Endothelial cell of umbilical vein (primary cell): ENCODE data around the gene KPNB1. TPM values are rescaled to one million over a fixed set of nuclear protein-coding genes. Genes with fewer than 3 reads are reported as not detected.

Experiments
- BruUV-seq: library from RNA; stranded (reverse); fragments of 400-500 nt; replicated peaks from 2 replicates; lab custom pipeline; 2021; lab: Mats Ljungman, UMichigan
- CTCF ChIA-PET: fragments of 300-600, 350-600 bp; sonication (Branson Sonifier 250); formaldehyde crosslinking; loops from one replicate; lab custom pipeline; 2021; ENCODE audit warnings: antibody characterized with exemption, inconsistent platforms; lab: Charles Lee
- POLR2A ChIA-PET: fragments of 300-600, 350-600 bp; sonication (Branson Sonifier 250); formaldehyde crosslinking; loops from one replicate; lab custom pipeline; 2021; ENCODE audit warnings: antibody characterized with exemption, inconsistent platforms; lab: Charles Lee
- DNase-seq: peaks from one replicate; pipeline ENCODE4 v3.0.0-alpha.2; 2011; ENCODE audit warnings: low read depth, low spot score
- FAIRE-seq: peaks from 2 replicates; lab custom pipeline; 2011; peaks lifted over from hg19 to GRCh38; lab: Jason Lieb, UNC
- H2AFZ ChIP-seq: 2 replicates; pipeline ENCODE4 v1.6.0; 2012; ENCODE audit warnings: low read depth, low read length, control low read depth, inconsistent platforms
- H3K27ac ChIP-seq: 2 replicates; pipeline ENCODE4 v1.5.1; 2011; ENCODE audit warnings: low read depth, mild to moderate bottlenecking, control low read depth, low read length, moderate library complexity; ENCODE audit not compliant: insufficient read depth
- H3K27me3 ChIP-seq, 2 experiments: 2 replicates each; pipeline versions ENCODE4 v1.6.0 to v1.6.1; 2011; ENCODE audit warnings: low read length in 2 of 2, mixed read lengths in 1 of 2; ENCODE audit not compliant: control insufficient read depth in 2 of 2, insufficient read depth in 2 of 2
- H3K36me3 ChIP-seq, 2 experiments: 2 replicates in 1 of 2; 3 replicates in 1 of 2; pipeline ENCODE4 v1.5.1; 2011; ENCODE audit warnings: low read length in 2 of 2, mild to moderate bottlenecking in 1 of 2, moderate library complexity in 1 of 2; ENCODE audit not compliant: control insufficient read depth in 2 of 2, insufficient read depth in 2 of 2; ENCODE audit errors: extremely low read depth in 1 of 2
- H3K4me1 ChIP-seq: 3 replicates; pipeline ENCODE4 v1.5.1; 2011; ENCODE audit warnings: mild to moderate bottlenecking, low read length; ENCODE audit not compliant: control insufficient read depth, insufficient read depth; ENCODE audit errors: extremely low read depth
- H3K4me2 ChIP-seq: 2 replicates; pipeline ENCODE4 v1.6.1; 2011; ENCODE audit warnings: low read length, control low read depth, mixed read lengths; ENCODE audit not compliant: insufficient read depth
- H3K4me3 ChIP-seq, 3 experiments: fragments of 200-600 bp in 1 of 3; sonication (generic), shearing (Covaris generic) in 1 of 3; replicated peaks in 1 of 3; 2 replicates each; pipeline ENCODE4 v1.5.1; 2011 to 2016; ENCODE audit warnings: control low read depth in 3 of 3, low read length in 3 of 3, mild to moderate bottlenecking in 2 of 3, inconsistent platforms in 1 of 3, low read depth in 1 of 3, moderate library complexity in 1 of 3; ENCODE audit not compliant: insufficient read depth in 1 of 3
- H3K79me2 ChIP-seq: 2 replicates; pipeline ENCODE4 v1.6.0; 2012; ENCODE audit warnings: low read length, inconsistent platforms; ENCODE audit not compliant: control insufficient read depth, insufficient read depth
- H3K9ac ChIP-seq: replicated peaks from 2 replicates; pipeline ENCODE3; 2011; ENCODE audit warnings: low read length, control low read depth; ENCODE audit not compliant: insufficient read depth; ENCODE audit errors: extremely low read depth
- H3K9me1 ChIP-seq: replicated peaks from 3 replicates; pipeline ENCODE4 v1.6.0; 2011; ENCODE audit warnings: mild to moderate bottlenecking, low read length; ENCODE audit not compliant: control insufficient read depth, insufficient read depth; ENCODE audit errors: extremely low read depth
- H3K9me3 ChIP-seq: replicated peaks from 2 replicates; pipeline ENCODE4 v1.5.1; 2012; ENCODE audit warnings: low read length, inconsistent platforms; ENCODE audit not compliant: control insufficient read depth, insufficient read depth
- H4K20me1 ChIP-seq: replicated peaks from 2 replicates; pipeline ENCODE3; 2011; ENCODE audit warnings: mild to moderate bottlenecking, low read length; ENCODE audit not compliant: control insufficient read depth, insufficient read depth; ENCODE audit errors: extremely low read depth
- EZH2 ChIP-seq: IDR thresholded peaks from 2 replicates; pipeline ENCODE4 v1.6.1; 2012; ENCODE audit warnings: borderline replicate concordance, low read depth, mild to moderate bottlenecking, moderate library complexity, low read length, inconsistent platforms; ENCODE audit not compliant: severe bottlenecking
- FOS ChIP-seq: IDR thresholded peaks from 2 replicates; pipeline ENCODE4 v1.6.1; 2011; ENCODE audit warnings: mild to moderate bottlenecking, low read length, moderate library complexity, borderline replicate concordance; ENCODE audit not compliant: insufficient read depth
- GATA2 ChIP-seq: IDR thresholded peaks from 2 replicates; pipeline ENCODE4 v1.7.0; 2011; ENCODE audit warnings: low read depth, mild to moderate bottlenecking, moderate library complexity, mixed read lengths, low read length; ENCODE audit not compliant: insufficient read length, insufficient read depth
- JUN ChIP-seq: IDR thresholded peaks from 2 replicates; pipeline ENCODE4 v1.6.1; 2011; ENCODE audit warnings: borderline replicate concordance, low read depth; ENCODE audit not compliant: insufficient read length, insufficient read depth
- MYC ChIP-seq: IDR thresholded peaks from one replicate; pipeline ENCODE4 v1.6.1; 2011; ENCODE audit warnings: mild to moderate bottlenecking, low read depth, low read length
- POLR2A ChIP-seq: IDR thresholded peaks from 2 replicates; pipeline ENCODE4 v1.6.1; 2012; ENCODE audit warnings: low read depth, mild to moderate bottlenecking, control low read depth, low read length
- POLR2AphosphoS5 ChIP-seq: IDR thresholded peaks from 2 replicates; pipeline ENCODE4 v1.6.1; 2012; ENCODE audit warnings: low read depth, mild to moderate bottlenecking, control low read depth, low read length, moderate library complexity; ENCODE audit not compliant: insufficient read depth
- dilution Hi-C: fragments of 300-500 bp; cut with MboI; formaldehyde crosslinking; loops from one replicate; pipeline ENCODE4 v1.15.0; 2019; ENCODE audit warnings: low sequenced_read_pairs; ENCODE audit not compliant: extremely low pct_ligation_motif_present
- intact Hi-C: fragments of 100-400 bp; cut with micrococcal nuclease; formaldehyde crosslinking; loops from one replicate; pipeline ENCODE4 v1.10.0; 2022
- polyA plus RNA-seq, 4 experiments: library from polyadenylated mRNA; depleted of rRNA in 3 of 4; stranded (reverse) in 3 of 4; unstranded in 1 of 4; fragments of >200 nt; gene quantifications; 2 replicates each; pipeline versions ENCODE4 v1.2.1 to v1.2.3, GENCODE V29; 2011 to 2012; ENCODE audit warnings: missing spikeins in 1 of 4
- total RNA-seq: library from RNA; stranded (reverse); gene quantifications from 2 replicates; pipeline ENCODE4 v1.2.3, GENCODE V29; 2021
- TF ChIP-seq, protein P1 (sequence below): IDR thresholded peaks from 2 replicates; pipeline ENCODE4 v1.6.1; 2011; ENCODE audit not compliant: insufficient read depth, insufficient read length
- TF ChIP-seq, protein P2 (sequence below), 2 donors: IDR thresholded peaks; 1 replicate in 1 of 2; 2 replicates in 1 of 2; pipeline ENCODE4 v1.5.1; 2011; ENCODE audit warnings: low read length in 2 of 2, mild to moderate bottlenecking in 2 of 2, moderate library complexity in 2 of 2, control low read depth in 1 of 2, inconsistent platforms in 1 of 2, low read depth in 1 of 2; ENCODE audit not compliant: insufficient read depth in 1 of 2; ENCODE audit errors: extremely low read depth in 1 of 2

Gene KPNB1
- total and polyA plus RNA-seq, 2 donors (not counting 3 experiments of a cell fraction or from before 2014, with no cell fraction given), result 119 to 495 TPM

DNA sequence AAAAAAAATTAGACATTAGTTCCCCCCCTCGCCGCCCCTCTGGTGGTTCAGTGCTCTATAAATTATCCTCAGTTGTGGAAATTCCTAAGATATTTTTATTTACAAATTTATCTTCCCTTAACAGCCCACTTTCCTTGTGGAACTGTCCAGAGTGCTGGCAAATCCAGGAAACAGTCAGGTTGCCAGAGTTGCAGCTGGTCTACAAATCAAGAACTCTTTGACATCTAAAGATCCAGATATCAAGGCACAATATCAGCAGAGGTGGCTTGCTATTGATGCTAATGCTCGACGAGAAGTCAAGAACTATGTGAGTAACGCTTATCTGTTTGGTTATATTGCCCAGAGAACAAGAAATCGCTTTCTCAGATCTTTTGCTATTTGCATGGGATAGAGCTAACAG lies 2.9 kb downstream of the KPNB1 start:
- peak; percentile 21 for DNase-seq
- dilution Hi-C loops, result no loop called here
- TF ChIP-seq MYC (no peak), GATA2 (no peak), JUN (no peak), POLR2A (no peak), FOS (no peak), EZH2 (no peak), POLR2AphosphoS5 (no peak)
- TF ChIP-seq, protein P1, sequence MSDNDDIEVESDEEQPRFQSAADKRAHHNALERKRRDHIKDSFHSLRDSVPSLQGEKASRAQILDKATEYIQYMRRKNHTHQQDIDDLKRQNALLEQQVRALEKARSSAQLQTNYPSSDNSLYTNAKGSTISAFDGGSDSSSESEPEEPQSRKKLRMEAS, result no peak
- TF ChIP-seq, protein P2, sequence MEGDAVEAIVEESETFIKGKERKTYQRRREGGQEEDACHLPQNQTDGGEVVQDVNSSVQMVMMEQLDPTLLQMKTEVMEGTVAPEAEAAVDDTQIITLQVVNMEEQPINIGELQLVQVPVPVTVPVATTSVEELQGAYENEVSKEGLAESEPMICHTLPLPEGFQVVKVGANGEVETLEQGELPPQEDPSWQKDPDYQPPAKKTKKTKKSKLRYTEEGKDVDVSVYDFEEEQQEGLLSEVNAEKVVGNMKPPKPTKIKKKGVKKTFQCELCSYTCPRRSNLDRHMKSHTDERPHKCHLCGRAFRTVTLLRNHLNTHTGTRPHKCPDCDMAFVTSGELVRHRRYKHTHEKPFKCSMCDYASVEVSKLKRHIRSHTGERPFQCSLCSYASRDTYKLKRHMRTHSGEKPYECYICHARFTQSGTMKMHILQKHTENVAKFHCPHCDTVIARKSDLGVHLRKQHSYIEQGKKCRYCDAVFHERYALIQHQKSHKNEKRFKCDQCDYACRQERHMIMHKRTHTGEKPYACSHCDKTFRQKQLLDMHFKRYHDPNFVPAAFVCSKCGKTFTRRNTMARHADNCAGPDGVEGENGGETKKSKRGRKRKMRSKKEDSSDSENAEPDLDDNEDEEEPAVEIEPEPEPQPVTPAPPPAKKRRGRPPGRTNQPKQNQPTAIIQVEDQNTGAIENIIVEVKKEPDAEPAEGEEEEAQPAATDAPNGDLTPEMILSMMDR (IDR thresholded peaks at IDR 0.05; ENCODE audit: extremely low read depth in 1 of 2, insufficient read depth in 1 of 2, low read depth in 1 of 2, low read length in 2 of 2), result no peak
- H3K36me3 ChIP-seq, result peaks cover 29% of the 10 kb centered on the region in 2 experiments
- H3K79me2 ChIP-seq, result peaks cover 68% of the 10 kb centered on the region
- H3K9me1 ChIP-seq, result no peaks in the 10 kb centered on the region
- H3K4me3 ChIP-seq, result peak overlapping the region in 1 of 3 experiments; percentile 7
- CTCF ChIA-PET, result interaction anchor here (2.3 kb wide), 1 partner anchor 34 kb away, joined by 6 read pairs; no protein-coding TSS in a partner anchor
- no TSS peak for BruUV-seq
- no peak overlapping the region for H2AFZ ChIP-seq
- intact Hi-C loops, result loop anchor here (5.0 kb wide), 1 partner anchor 35 kb away; no protein-coding TSS in a partner anchor
- H3K9ac ChIP-seq, result no peak overlapping the region
- no peaks in the 10 kb centered on the region for H3K9me3 ChIP-seq
- peak overlapping the region; percentile 99 for H3K4me2 ChIP-seq
- H4K20me1 ChIP-seq, result peaks cover 17% of the 10 kb centered on the region
- POLR2A ChIA-PET, result no interaction called here
- H3K27ac ChIP-seq, result no peak overlapping the region
- peaks cover 37% of the 10 kb centered on the region for H3K4me1 ChIP-seq
- H3K27me3 ChIP-seq, result no peaks in the 10 kb centered on the region
- FAIRE-seq, result no peak
